ENCODE measurements around the gene PSMB8. TPM values are rescaled to one million over a fixed set of nuclear protein-coding genes. Genes with fewer than 3 reads are reported as not detected.

The PSMB8 gene
- total and polyA plus RNA-seq, 3 donors from 2014 or later: 4.6 to 35.7 (median 11.2) TPM

DNA sequence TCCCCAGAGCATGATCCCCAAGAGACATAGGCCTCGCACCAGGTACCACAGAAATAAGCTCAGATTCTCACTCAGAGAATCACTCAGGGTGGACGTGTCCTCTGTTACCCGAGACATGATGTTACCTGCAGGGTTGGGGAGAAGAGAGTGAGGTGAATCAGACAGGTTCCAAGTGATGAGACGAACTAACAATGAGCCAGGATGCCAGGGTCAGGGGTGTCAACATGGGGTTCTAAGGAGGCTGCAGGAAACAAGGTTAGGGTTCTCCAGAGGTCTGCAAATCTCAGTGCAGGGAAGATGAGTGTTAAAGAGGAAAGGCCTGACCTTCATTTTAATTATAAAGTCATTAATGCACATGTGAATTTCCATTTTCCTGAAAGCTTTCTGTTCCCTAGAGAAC is 7.2 kb upstream of the PSMB8 start:
- Histone ChIP-seq H3K27ac (no peak overlapping the region), H3K4me1 (peaks cover 13% of the 10 kb centered on the region), H3K9me3 (no peaks in the 10 kb centered on the region), H3K36me3 (ENCODE audit: low read depth, missing control alignments) (no peaks in the 10 kb centered on the region), H3K4me3 (no peak overlapping the region), H3K27me3 (no peaks in the 10 kb centered on the region)
- intact Hi-C loops (cut with DNase I; ENCODE audit: low total_unique reads): no loop called here
- 93 to 95% methylated on average over 4 of the region's 4 CpGs for WGBS, 2 donors
- TF ChIP-seq POLR2A (IDR thresholded peaks at IDR 0.05): no peak
- TF ChIP-seq, protein P1, sequence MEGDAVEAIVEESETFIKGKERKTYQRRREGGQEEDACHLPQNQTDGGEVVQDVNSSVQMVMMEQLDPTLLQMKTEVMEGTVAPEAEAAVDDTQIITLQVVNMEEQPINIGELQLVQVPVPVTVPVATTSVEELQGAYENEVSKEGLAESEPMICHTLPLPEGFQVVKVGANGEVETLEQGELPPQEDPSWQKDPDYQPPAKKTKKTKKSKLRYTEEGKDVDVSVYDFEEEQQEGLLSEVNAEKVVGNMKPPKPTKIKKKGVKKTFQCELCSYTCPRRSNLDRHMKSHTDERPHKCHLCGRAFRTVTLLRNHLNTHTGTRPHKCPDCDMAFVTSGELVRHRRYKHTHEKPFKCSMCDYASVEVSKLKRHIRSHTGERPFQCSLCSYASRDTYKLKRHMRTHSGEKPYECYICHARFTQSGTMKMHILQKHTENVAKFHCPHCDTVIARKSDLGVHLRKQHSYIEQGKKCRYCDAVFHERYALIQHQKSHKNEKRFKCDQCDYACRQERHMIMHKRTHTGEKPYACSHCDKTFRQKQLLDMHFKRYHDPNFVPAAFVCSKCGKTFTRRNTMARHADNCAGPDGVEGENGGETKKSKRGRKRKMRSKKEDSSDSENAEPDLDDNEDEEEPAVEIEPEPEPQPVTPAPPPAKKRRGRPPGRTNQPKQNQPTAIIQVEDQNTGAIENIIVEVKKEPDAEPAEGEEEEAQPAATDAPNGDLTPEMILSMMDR (IDR thresholded peaks at IDR 0.05): no peak
- DNase-seq: no peak

DNA sequence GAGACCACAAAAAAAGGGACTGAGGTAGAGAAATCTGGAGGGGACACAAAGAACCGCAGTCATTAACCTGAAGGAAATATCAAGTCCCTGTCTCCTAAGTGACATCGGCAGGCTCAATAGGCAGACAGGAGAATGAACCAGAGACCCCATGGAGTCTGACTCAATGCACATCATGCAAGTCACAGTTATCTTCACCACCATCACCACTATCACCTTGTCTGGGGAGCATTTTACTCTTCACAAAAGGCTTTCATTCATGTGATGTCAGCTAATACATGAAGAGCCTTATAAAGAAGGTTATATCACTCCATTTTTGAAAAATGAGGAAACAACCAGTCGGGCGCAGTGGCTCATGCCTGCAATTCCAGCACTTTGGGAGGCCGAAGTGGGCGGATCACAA is 5.3 kb upstream of the PSMB8 start:
- peaks cover 13% of the 10 kb centered on the region for H3K4me1 ChIP-seq
- WGBS, 2 donors: 74 to 90% methylated on average over 6 of the region's 6 CpGs
- no peak for DNase-seq
- H3K9me3 ChIP-seq: no peaks in the 10 kb centered on the region
- intact Hi-C loops (cut with DNase I; ENCODE audit: low total_unique reads): no loop called here
- no peaks in the 10 kb centered on the region for H3K36me3 ChIP-seq (ENCODE audit: low read depth, missing control alignments)
- no peaks in the 10 kb centered on the region for H3K27me3 ChIP-seq
- no peak overlapping the region for H3K4me3 ChIP-seq
- TF ChIP-seq, protein P1 (IDR thresholded peaks at IDR 0.05): no peak
- no peak for TF ChIP-seq POLR2A (IDR thresholded peaks at IDR 0.05)
- H3K27ac ChIP-seq: no peak overlapping the region

DNA sequence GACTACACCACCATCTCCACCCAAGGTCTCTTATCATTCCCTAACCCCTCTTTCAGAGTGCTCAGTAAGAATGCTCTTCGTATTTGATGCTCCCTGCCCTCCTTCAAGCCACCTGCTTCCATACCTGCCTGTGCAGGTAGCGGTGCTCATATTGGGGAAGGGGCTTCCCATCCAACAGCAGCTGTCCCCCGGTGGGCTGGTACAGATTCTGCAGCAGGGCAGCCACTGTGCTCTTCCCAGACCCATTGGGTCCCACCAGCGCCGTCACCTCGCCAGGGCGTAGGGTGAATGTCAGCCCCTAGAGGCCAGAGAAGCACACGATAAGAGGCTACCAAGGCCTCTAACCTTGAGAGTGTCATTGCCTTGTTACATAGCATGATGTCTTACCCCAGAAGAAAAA is 3.9 kb upstream of the PSMB8 start:
- no peak overlapping the region for H3K4me3 ChIP-seq
- DNase-seq: no peak
- no peak overlapping the region for H3K27ac ChIP-seq
- intact Hi-C loops (cut with DNase I; ENCODE audit: low total_unique reads): no loop called here
- 94 to 100% methylated on average over 3 to 8 of the region's 8 CpGs for WGBS, 2 donors
- H3K9me3 ChIP-seq: no peaks in the 10 kb centered on the region
- H3K36me3 ChIP-seq (ENCODE audit: low read depth, missing control alignments): no peaks in the 10 kb centered on the region
- no peaks in the 10 kb centered on the region for H3K27me3 ChIP-seq
- H3K4me1 ChIP-seq: peaks cover 20% of the 10 kb centered on the region
- TF ChIP-seq, protein P1 (IDR thresholded peaks at IDR 0.05): no peak
- no peak for TF ChIP-seq POLR2A (IDR thresholded peaks at IDR 0.05)

DNA sequence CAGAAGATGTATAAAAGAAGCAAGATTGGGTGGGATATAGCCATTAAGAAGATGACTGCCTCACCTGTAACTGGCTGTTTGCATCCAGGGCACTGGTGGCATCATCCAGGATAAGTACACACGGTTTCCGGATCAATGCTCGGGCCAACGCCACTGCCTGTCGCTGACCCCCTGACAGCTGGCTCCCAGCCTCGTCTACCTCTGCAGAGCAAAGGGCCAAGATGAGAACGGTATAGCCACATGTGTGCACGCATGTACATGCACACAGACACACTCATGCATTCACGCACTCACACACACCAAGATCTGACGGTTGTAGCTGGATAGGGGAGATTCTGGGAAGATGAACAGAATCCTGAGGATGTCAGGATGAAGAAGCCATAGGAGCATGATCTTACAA is 3.2 kb upstream of the PSMB8 start:
- WGBS, 2 donors: 86 to 92% methylated on average over 10 of the region's 10 CpGs
- Histone ChIP-seq H3K4me1 (peaks cover 17% of the 10 kb centered on the region), H3K27me3 (no peaks in the 10 kb centered on the region), H3K36me3 (ENCODE audit: low read depth, missing control alignments) (no peaks in the 10 kb centered on the region), H3K27ac (no peak overlapping the region), H3K9me3 (no peaks in the 10 kb centered on the region), H3K4me3 (no peak overlapping the region)
- TF ChIP-seq, protein P1 (IDR thresholded peaks at IDR 0.05): no peak
- TF ChIP-seq POLR2A (IDR thresholded peaks at IDR 0.05): no peak
- intact Hi-C loops (cut with DNase I; ENCODE audit: low total_unique reads): no loop called here
- no peak for DNase-seq

DNA sequence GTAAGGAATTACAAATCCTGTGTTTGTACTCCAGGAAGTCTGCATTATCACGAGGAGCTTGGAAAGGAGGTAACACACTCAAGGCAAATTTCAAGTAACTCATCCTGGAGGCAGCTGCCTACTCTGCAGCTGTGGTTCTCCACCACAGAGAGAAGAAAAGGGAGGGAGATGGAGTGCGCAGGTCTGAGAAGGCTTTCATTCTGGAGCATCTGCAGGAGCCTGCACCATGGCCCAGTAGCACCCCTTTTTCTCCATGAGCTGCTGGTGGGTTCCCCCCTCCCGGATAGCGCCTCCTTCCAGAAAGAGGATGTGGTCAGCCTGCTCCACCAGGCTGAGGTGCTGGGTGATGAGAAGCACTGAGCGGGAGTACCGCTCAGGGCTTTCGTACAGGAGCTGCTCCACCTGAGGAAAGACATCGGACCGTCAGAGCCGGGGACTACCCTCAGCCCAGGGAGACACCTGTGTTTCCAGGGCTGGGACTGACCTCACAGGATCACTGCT is 1.6 kb upstream of the PSMB8 start:
- TF ChIP-seq POLR2A (IDR thresholded peaks at IDR 0.05): no peak
- TF ChIP-seq, protein P1 (IDR thresholded peaks at IDR 0.05): no peak
- Histone ChIP-seq H3K4me3 (no peak overlapping the region), H3K4me1 (peaks cover 15% of the 10 kb centered on the region), H3K27me3 (no peaks in the 10 kb centered on the region), H3K36me3 (ENCODE audit: low read depth, missing control alignments) (no peaks in the 10 kb centered on the region), H3K27ac (peak overlapping the region in 1 of 2 donors; percentile 89), H3K9me3 (no peaks in the 10 kb centered on the region)
- 43 to 81% methylated on average over 5 to 10 of the region's 10 CpGs for WGBS, 2 donors
- no peak for DNase-seq
- intact Hi-C loops (cut with DNase I; ENCODE audit: low total_unique reads): no loop called here

Data from testis (tissue), 3 donors.